ENCODE data around the gene KRTAP10-9.
"Not testable (repeated sequence)": the region's sequence is repeated elsewhere in the genome, so short reads cannot be mapped to it uniquely, and the experiment has no call there.

The KRTAP10-9 gene

DNA sequence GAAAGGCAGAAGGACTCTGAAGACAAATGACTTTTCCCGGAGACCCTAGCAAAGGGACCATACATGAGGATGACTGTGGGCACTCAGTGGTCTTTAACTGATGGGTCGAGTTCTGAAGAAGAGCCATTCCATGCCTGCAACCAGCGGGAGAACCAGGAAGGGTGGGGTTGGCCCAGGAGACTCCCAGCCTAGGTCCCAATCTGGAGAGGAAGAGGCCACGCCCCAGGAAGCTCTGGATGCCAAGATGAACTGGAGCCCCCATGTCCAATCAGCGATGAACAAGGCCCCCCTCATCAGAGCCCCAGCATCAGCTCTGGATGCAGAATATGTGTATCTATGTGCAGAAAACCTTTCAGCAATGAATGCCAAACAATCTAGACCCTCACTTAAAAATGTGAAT, 13.9 kb downstream of the KRTAP10-9 start:
- DNase-seq (ENCODE audit: low read depth in 2 of 2): no peak

DNA sequence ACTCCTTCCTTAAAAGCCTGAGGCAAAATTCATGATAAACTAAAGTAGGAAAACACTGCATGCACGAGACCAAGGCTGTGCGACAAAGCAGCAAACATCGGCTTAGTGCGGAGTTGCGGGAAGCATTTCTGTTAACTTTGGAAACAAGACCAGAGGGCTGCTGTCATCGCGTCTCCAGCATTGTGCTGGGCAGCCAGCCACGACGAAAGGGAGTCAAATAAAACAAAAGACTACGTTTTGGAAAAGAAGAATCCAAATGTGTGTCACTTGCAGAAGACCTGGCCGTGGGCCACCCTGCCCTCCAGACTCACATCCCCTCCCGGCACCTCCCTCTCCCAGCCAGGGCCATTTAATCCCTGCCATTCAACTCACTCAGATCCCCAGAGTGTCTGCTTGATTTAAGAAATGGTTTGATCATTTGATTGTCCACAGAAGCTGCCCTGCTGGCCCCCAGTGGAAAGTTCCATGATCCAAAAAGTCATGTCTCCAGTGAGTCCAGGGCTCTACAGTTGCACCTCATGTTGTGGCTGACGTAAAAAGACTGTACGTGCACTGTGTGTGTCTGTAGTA, 16.9 kb downstream of the KRTAP10-9 start:
- DNase-seq (ENCODE audit: low read depth in 2 of 2): no peak

DNA sequence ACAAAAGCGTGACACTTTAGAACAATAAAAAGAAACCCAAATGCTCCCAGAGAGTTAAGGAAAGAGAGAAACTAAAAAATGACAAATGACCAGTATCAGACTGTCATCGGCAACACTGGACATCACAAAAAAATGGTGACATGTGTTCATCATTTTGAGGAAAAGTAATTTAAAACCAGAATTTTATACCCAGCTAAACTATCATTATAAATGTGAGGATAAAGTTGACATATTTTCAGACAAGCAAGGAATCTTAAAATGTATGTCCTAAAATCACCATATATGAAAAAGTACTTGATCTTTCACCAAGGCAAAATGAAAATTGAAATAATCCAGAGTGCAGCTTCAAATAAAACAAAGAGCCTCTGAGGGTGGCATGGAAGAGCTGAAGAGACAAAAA, 18.0 kb downstream of the KRTAP10-9 start:
- no peak for DNase-seq (ENCODE audit: low read depth in 2 of 2)

DNA sequence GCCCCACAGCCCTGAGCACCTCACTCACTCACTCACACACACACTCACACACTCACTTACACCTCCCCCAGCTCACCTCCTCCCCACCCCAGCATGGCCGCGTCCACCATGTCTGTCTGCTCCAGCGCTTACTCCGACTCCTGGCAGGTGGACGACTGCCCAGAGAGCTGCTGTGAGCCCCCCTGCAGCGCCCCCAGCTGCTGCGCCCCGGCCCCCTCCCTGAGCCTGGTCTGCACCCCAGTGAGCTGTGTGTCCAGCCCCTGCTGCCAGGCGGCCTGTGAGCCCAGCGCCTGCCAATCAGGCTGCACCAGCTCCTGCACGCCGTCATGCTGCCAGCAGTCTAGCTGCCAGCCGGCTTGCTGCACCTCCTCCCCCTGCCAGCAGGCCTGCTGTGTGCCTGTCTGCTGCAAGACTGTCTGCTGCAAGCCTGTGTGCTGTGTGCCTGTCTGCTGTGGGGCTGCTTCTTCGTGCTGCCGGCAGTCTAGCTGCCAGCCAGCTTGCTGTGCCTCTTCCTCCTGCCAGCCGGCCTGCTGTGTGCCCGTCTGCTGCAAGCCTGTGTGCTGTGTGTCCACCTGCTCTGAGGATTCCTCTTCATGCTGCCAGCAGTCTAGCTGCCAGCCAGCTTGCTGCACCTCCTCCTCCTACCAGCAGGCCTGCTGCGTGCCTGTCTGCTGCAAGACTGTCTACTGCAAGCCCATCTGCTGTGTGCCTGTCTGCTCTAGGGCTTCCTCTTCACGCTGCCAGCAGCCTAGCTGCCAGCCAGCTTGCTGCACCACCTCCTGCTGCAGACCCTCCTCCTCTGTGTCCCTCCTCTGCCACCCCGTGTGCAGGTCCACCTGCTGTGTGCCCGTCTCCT, 19.7 kb downstream of the KRTAP10-9 start, which contains the start of gene KRTAP10-11:
TSS of gene KRTAP10-11 (plus strand) at position 49 of the 856 bp plus-strand sequence. CDS start at position 94, 45 bp downstream.
- DNase-seq (ENCODE audit: low read depth in 2 of 2): not testable (repeated sequence)

DNA sequence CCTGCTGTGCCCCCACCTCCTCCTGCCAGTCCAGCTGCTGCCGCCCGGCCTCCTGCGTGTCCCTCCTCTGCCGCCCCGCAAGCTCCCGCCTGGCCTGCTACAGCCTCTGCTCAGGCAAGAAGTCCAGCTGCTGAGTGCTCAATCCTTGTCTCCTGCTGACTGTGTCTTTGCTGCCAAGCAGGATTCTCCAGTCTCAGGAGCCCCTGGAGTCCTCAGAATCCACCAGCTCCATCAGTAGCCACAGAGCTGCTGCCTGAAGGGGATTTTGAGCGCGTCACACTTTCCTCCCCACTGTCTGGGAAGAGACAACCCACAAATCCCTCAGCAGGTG, 20.3 kb downstream of the KRTAP10-9 start:
- no peak for DNase-seq (ENCODE audit: low read depth in 2 of 2)

DNA sequence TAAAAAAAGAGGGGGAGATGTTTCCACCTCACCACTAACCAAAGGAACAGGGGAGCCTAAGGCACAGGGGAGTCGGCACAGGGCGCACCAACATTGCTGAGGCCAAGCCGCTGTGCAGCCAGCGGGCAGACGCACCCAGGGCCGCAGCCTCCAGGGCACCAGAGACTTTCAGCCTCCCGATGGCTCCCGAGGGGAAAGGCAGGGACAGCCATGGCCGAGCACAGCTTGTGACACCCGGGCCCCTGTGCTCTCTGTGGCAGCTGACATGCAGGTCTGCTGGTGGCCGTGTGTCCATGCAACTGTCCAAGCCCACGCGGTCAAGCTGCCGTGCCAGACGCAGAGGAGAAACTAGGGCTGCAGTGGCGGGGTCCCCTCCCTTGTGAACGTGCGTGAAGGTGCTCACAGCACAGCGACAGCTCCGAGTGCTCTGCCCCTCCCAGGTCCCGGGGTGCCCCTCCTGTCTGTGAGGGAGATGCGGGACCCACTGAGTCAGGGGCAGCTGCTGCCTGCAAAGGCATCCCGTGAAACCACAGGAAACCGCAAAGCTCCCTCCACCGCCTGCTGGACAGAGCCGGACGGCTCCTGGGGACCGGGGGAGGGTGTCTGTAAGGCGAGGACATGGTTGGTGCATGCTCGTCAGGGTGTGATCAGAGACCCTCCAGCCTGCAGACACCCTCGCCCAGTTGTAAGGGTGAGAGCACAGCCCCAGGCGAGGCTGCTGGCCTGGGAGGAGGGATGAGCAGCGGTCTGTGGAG, 21.8 kb downstream of the KRTAP10-9 start:
- no peak for DNase-seq (ENCODE audit: low read depth in 2 of 2)

DNA sequence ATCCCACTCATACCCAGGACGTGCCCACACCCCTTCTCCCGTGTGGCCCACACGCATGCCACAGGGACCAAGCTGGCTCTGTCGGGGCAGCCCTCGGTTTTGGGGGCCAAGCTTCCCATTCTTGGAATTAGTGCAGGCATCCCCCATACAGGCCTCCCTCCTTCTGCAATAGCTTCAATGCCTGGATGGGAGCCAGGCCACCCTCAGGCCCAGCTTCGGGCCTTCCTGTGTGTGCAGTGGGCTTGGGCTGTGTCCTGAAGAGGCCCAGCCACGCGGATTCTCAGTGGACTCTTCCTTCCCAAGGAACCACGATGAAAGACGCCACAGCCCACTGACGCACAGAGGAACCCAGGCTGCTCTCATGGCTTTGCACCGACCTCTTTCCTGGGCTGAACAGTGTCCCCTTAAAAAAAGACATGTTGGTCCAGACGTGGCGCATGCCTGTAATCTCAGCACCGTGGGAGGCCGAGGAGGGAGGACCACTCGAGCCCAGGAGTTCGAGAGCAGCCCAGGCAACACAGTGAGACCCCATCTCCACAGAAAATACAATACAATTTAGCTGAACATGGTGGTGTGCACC, 22.7 kb downstream of the KRTAP10-9 start:
- no peak for DNase-seq (ENCODE audit: low read depth in 2 of 2)

DNA sequence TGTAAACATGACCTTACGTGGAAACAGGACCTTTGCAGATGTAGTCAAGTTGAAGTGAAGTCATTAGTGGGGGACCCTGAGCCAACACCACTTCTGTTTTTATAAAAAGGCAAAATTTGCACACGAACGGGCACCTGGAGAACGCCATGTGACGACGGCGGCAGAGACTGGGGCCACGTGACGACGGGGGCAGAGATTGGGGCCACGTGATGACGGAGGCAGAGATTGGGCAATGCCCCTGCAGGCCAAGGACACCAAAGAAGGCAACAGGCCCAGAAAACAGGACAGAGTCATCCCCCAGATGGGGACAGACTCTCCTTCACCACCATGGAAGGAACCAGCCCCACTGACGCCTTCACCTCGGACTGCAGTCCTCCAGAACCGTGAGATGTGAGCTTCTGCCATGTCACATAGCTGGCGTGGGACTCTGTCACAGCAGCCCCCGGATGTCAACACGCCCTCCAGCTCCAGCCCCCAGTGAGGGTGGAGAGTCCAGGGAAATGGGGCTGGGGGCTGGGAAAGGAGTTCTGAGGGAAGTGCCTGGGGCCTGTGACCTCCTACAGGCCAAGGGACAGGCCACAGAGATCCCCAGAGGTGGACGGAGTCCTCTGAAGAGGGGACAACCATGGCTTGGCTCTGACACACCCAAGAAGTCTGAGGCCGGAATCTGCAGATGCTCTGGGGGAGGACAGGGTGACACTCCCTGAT, 23.5 kb downstream of the KRTAP10-9 start:
- no peak for DNase-seq (ENCODE audit: low read depth in 2 of 2)

DNA sequence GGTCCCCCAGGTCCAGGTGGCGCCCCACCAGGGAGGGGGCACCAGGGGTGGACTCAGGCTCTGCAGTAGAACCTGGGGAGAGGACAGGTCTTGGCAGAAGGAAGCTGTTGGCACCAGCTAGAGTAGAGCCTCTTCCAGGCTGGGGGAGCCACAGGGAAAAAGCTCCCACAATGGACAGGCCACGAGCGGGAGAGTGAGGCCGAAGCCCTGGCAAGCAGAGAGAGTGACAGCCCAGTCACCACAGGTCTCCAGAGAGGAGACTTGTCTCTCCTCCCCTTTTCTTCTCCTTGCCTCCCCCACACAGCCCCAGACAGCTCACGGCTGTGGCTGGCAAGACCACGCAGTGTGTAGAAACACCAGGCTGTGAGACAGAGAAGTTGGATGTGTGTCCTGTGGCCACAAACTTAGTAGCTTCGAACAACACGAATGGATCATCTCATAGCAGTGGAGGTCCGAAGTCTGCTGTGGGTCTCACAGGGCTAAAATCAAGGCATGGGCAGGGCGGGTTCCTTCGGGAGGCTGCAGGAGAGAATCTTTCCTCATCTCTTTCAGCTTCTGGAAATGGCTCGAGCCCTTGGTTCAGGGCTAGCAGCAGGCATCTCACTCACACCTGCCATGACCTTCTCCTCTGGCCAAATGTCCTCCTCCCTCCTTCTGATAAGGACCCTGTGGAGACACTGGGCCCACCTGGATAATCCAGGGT, 24.2 kb downstream of the KRTAP10-9 start:
- DNase-seq (ENCODE audit: low read depth in 2 of 2): no peak

DNA sequence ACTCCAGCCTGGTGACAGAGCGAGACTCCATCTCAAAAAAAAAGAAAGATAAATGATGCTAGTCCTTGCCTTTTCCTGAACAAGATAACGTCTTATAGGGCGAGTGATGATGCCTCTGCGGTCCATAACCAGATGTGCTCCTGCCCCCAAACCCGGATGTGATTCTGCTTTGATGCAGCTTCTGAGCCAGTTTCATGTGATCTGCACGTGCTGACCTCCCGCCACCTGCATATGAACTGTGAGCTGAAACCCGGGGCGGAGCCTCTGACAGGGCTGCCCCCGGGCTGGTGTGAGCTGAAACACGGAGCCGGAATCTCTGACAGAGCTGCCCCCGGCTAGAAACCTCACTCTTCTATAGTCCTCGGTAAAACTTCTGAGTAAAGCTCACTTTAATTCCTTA, 26.2 kb downstream of the KRTAP10-9 start:
- DNase-seq (ENCODE audit: low read depth in 2 of 2): no peak

DNA sequence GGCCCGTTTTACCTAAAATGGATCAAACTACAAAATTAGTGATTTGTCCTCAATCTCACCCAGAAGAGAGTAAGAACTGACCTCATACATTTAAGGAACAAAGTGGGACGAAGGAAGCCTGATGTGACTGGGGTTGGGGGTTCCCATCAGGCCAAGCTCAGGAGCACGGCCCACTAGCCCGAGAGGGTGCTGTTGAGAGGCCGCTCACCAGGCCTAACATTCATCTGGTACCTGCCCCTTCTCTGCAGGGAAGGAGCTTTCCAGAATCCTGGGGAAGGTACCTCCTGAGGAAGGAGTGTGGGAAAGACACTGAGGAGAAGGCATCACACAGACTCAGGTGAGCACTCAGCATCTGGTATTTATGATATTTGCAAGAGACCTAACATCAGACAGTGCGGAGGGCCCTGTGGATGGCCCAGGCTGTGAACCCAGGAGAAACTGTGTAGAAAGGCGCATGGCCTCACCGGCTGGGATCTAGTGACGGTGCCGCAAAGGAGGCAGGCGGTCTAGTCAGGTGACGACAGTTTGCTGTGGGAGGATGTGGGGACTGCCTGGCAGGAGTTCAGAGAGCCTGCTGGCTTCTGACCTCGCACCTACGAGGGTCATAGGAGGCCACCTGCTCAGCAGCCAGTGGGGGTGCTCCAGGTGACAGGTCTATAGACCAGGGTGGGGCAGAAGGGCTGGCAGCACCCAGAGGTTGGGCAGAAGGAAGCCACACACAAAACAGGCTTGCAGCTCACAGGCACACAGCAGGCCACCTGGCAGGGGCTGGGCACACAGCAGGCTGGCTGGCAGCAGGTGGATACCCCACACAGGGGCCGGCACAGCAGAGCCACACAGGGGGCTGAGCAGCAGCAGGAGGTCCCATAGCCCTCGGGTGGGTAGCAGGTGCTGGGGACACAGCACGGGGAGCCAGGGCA, 27.0 kb downstream of the KRTAP10-9 start:
- DNase-seq (ENCODE audit: low read depth in 2 of 2): no peak

DNA sequence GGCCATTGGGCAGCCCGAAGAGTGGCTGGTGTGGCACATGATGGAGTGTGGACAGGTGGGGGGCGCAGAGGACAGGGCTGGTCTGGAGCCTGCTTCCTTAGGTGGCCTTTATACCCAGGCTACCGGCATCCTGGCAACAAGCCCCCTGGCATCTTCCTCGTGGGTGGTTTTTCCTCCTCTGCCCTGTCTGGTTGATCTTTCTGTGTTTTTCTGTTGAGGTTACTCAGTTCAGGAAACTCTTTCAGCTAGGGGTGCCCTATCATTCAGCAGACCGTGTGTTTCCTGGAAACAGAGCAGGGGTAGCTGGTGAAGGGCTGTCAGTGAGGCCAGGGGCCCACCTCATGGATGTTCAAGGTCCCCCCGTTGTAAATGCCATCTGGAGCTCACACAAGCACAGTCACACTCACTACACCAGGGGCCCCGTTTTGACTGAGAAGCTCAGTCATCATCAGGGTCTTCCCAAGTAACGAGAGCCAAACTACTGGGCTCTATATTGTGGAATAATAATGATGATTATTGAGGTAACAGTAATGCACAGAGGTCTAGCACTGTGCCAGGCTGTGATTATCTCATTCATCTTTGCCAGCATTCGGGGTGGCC, 27.8 kb downstream of the KRTAP10-9 start, which contains the start of gene KRTAP12-4:
TSS of gene KRTAP12-4 (minus strand) at position 84 of the 600 bp plus-strand sequence. CDS start at position 39, 45 bp downstream.
- no peak for DNase-seq (ENCODE audit: low read depth in 2 of 2)

DNA sequence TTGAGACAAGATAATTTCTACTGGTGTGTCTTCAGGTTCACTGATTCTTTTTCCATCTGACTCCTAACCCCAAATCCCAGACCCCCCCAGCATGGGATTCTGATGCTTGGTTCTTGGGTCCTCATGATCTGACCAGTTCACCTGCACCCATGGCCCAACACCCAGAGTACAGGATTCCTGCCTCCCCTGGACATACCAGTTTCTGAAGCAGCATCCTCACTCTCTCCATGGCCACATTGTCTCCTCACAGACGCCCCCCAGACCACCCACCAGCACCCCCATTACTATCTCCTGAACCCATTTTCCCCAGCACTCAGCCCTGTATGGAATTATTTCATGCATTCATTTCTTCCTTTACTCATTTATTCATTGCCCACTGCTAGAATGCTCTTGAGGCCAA, 30.0 kb downstream of the KRTAP10-9 start:
- DNase-seq (ENCODE audit: low read depth in 2 of 2): no peak

DNA sequence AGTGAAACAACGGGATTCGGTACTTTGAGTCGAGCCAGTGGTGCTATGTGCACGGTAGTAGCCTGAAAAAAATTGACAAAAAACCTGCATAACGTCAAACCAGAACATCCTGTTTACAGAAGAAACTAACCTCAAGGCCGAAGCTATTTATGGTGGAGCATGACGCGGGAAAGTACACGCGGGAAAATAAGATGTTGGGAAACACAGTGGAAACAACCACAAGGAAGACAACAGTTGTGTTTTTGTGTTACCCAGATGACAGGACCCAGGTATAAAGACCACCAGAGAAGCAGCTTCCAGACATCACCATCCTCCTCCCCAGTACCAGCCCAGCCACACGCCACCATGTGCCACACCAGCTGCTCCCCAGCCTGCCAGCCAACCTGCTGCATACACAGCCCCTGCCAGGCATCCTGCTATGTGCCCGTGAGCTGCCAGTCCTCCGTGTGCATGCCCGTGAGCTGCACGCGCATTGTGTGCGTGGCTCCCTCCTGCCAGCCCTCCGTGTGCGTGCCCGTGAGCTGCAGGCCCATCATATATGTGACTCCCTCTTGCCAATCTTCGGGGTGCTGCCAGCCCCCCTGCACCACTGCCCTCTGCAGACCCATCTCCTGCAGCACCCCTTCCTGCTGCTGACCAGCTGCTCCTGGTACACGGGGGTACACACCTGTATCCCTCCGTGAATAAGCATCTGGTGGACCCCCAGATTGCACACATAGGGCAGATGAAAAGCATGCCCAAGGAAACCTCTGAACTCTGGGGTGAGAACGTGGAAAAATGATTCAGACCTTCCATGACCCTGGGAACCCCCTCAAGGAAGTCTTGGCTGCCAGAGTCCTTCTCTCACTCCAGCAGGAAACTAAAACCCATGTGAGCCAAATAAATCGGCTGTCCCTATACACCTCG, 31.0 kb downstream of the KRTAP10-9 start, which contains the start of gene KRTAP12-3:
TSS of gene KRTAP12-3 (plus strand) at position 298 of the 906 bp plus-strand sequence. CDS start at position 346, 48 bp downstream.
- no peak for DNase-seq (ENCODE audit: low read depth in 2 of 2)

DNA sequence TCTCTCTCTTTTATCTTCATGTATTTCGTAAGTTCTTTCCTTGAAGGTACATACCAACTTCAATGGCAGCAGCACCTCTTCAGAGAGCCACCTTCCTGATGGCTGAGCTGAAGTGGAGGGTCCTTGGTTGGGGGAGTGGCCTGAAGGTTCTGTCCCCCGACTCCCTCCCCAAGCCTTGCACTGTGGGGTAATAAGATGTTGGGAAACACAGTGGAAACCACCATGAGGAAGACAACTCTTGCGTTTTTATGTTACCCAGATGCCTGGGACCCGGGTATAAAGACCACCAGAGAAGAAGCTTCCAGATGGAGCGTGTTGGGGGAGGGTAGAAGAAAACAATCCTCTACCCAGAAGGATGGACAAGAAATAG, 31.6 kb downstream of the KRTAP10-9 start:
- no peak for DNase-seq (ENCODE audit: low read depth in 2 of 2)

DNA sequence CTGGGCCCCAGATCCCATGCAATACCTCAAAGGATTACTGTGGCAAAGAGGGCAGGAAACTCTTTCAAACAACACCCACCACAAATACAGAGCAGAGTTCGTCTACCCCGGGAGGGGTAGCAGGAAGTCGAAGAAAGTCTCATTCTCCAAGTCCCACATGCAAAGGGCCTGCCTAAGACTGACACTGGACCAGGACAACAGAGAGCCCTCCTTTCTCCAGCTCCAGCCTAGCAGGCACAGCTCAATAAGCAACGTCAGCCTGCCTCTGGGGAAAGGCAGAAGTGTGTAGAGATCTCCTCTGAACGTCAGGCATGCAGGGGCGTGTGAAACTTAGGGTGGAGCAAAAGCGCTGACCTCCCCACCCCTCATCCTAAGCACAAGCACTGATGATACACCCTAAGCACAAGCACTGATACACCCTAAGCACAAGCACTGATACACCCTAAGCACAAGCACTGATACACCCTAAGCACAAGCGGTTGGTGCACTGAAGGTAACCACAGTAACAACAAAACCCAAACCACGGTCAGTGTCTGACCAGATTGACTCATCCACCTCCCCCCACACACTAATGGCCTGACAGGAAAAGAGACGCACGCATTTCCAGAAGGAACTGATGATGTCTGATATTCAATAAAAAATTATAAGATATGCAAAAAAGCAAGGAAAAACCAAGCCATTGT, 32.2 kb downstream of the KRTAP10-9 start:
- DNase-seq (ENCODE audit: low read depth in 2 of 2): no peak

DNA sequence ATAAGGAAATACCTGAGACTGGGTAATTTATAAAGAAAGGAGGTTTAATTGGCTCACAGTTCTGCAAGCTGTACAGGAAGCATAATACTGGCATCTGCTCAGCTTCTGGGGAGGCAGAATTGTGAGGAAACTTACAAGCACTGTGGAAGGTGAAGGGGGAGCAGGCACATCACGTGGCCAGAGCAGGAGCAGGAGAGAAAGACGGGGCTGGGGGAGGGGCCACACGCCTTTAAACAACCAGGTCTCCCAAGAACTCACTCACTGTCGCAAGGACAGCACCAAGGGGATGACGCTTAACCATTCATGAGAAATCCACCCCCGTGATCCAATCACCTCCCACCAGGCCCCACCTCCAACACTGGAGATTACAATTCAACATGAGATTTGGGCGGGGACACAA, 34.7 kb downstream of the KRTAP10-9 start:
- DNase-seq (ENCODE audit: low read depth in 2 of 2): not testable (repeated sequence)

DNA sequence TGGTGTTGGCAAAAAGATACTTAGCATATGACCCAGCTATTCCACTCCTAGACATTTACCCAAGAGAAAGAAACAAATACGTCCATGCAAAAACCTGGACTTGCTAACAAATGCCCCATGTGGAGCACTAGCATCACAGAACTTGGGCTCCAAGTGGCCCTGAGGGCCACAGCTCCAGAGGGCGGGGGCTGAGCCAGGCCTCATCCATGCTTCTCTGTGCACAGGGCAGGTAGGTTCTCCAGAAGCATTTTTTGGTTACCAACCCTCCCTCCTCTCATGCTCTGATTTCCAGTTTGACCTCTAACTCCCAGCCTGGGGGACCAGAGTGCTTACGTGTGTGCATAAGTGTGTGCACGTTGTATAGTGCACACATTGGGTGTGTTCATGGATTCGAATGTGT, 37.8 kb downstream of the KRTAP10-9 start:
- DNase-seq (ENCODE audit: low read depth in 2 of 2): no peak
